Neural cell (in vitro differentiated cells): ENCODE measurements around the gene LUC7L3.

Source experiments
- SMC3 ChIP-seq: fragments of 450-650 bp; conservative IDR thresholded peaks from 2 replicates; pipeline ENCODE4 v1.6.1; 2014; ENCODE audit warnings: antibody characterized with exemption, mild to moderate bottlenecking, moderate library complexity; ENCODE audit not compliant: poor library complexity
- TF ChIP-seq, protein P1 (sequence below): fragments of 450-650 bp; IDR thresholded peaks from 2 replicates; pipeline ENCODE4 v1.5.1; 2014; ENCODE audit warnings: antibody characterized with exemption, mild to moderate bottlenecking, moderate library complexity; ENCODE audit not compliant: poor library complexity, severe bottlenecking

DNA sequence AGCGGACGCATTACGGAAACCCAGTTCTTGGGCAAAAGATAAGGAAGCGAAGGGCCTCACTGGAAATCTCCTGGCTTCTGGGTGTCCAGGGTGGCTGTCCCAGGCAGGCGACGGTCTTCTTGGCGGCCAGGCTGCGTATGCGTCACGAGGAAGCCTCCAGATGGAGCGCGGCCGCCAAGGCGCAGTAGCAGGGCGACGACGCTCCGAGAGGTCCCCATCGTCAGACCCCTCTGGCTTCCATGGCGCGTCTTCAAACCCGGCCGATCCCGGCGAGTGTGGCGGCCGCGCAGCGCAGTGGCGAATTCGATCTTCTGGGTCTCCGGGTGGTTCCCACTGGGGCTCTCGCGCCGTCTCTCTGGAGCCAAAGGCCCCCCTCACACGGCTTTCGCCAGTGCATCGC lies 61.8 kb downstream of the LUC7L3 start:
- no peak for TF ChIP-seq SMC3
- TF ChIP-seq, protein P1, sequence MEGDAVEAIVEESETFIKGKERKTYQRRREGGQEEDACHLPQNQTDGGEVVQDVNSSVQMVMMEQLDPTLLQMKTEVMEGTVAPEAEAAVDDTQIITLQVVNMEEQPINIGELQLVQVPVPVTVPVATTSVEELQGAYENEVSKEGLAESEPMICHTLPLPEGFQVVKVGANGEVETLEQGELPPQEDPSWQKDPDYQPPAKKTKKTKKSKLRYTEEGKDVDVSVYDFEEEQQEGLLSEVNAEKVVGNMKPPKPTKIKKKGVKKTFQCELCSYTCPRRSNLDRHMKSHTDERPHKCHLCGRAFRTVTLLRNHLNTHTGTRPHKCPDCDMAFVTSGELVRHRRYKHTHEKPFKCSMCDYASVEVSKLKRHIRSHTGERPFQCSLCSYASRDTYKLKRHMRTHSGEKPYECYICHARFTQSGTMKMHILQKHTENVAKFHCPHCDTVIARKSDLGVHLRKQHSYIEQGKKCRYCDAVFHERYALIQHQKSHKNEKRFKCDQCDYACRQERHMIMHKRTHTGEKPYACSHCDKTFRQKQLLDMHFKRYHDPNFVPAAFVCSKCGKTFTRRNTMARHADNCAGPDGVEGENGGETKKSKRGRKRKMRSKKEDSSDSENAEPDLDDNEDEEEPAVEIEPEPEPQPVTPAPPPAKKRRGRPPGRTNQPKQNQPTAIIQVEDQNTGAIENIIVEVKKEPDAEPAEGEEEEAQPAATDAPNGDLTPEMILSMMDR: no peak
